PC-3 (cell line): Measurements from ENCODE around the gene USP33. TPM values are rescaled to one million over a fixed set of nuclear protein-coding genes. Genes with fewer than 3 reads are reported as not detected.
"Not testable (repeated sequence)": the region's sequence is repeated elsewhere in the genome, so short reads cannot be mapped to it uniquely, and the experiment has no call there.

ENCODE experiments used
- ATAC-seq: fragments of 200-7000 bp; cut with Tn5 transposase; 2 replicates; pipeline ENCODE4 v1.9.1; 2020; ENCODE audit warnings: mild to moderate bottlenecking, moderate library complexity
- BruUV-seq: library from RNA; stranded (reverse); fragments of 400-500 nt; replicated peaks from 2 replicates; lab custom pipeline; 2021; lab: Mats Ljungman, UMichigan
- CTCF ChIA-PET: fragments of 300-600 bp; sonication (Branson Sonifier 250); formaldehyde crosslinking; loops from one replicate; lab custom pipeline; 2022; ENCODE audit warnings: antibody characterized with exemption; lab: Charles Lee
- POLR2A ChIA-PET: fragments of 300-600 bp; sonication (Branson Sonifier 250); formaldehyde crosslinking; loops from one replicate; lab custom pipeline; 2022; ENCODE audit warnings: antibody characterized with exemption; ENCODE audit not compliant: unreplicated experiment; lab: Charles Lee
- DNase-seq: peaks from one replicate; pipeline ENCODE4 v3.0.0-alpha.2; 2015
- H2AFZ ChIP-seq: fragments of 300-600 bp; sonication (generic); 2 replicates; pipeline ENCODE4 v1.6.0; 2016; ENCODE audit warnings: antibody characterized with exemption, low read length
- H3F3A ChIP-seq: fragments of 300-600 bp; sonication (generic); one replicate; pipeline ENCODE4 v1.6.0; 2017; ENCODE audit warnings: antibody characterized with exemption, low read length, control low read depth, mild to moderate bottlenecking; ENCODE audit not compliant: unreplicated experiment
- H3K27ac ChIP-seq: fragments of 300-600 bp; sonication (generic); 2 replicates; pipeline ENCODE4 v1.5.1; 2016; ENCODE audit warnings: mild to moderate bottlenecking, low read length
- H3K27me3 ChIP-seq: fragments of 300-600 bp; sonication (generic); 2 replicates; pipeline ENCODE4 v1.6.1; 2016; ENCODE audit warnings: low read length, mixed read lengths
- H3K36me3 ChIP-seq: fragments of 300-600 bp; sonication (generic); 2 replicates; pipeline ENCODE4 v1.6.1; 2016; ENCODE audit warnings: low read depth, mixed run types, low read length, mixed read lengths
- H3K4me1 ChIP-seq: fragments of 300-600 bp; sonication (generic); 2 replicates; pipeline ENCODE4 v1.5.1; 2016; ENCODE audit warnings: low read length; ENCODE audit not compliant: insufficient read depth
- H3K4me2 ChIP-seq: fragments of 300-600 bp; sonication (generic); 2 replicates; pipeline ENCODE4 v1.6.0; 2016; ENCODE audit warnings: low read length
- H3K4me3 ChIP-seq: fragments of 300-600 bp; sonication (generic); 2 replicates; pipeline ENCODE4 v1.5.1; 2016; ENCODE audit warnings: mild to moderate bottlenecking, low read length, mixed read lengths
- H3K79me2 ChIP-seq: fragments of 300-600 bp; sonication (generic); 2 replicates; pipeline ENCODE4 v1.6.1; 2017; ENCODE audit warnings: low read length, mixed read lengths
- H3K9ac ChIP-seq: fragments of 300-600 bp; sonication (generic); 2 replicates; pipeline ENCODE4 v1.6.0; 2016; ENCODE audit warnings: mild to moderate bottlenecking, low read length
- H3K9me2 ChIP-seq: fragments of 300-600 bp; sonication (generic); replicated peaks from 2 replicates; pipeline ENCODE4 v1.6.1; 2016; ENCODE audit warnings: mixed run types, low read length, mixed read lengths
- H3K9me3 ChIP-seq: fragments of 300-600 bp; sonication (generic); 2 replicates; pipeline ENCODE4 v1.6.1; 2016; ENCODE audit warnings: low read length, mixed read lengths
- H4K20me1 ChIP-seq: fragments of 300-600 bp; sonication (generic); 2 replicates; pipeline ENCODE4 v1.6.1; 2016; ENCODE audit warnings: low read length, mixed read lengths
- EZH2 ChIP-seq: fragments of 300-600 bp; sonication (generic); IDR thresholded peaks from one replicate; pipeline ENCODE4 v1.6.1; 2017; ENCODE audit warnings: antibody characterized with exemption, mild to moderate bottlenecking, low read length; ENCODE audit not compliant: unreplicated experiment
- EZH2phosphoT487 ChIP-seq: fragments of 300-600 bp; sonication (generic); IDR thresholded peaks from 2 replicates; pipeline ENCODE4 v1.6.1; 2018; ENCODE audit warnings: mild to moderate bottlenecking, antibody characterized with exemption, low read length, borderline replicate concordance
- intact Hi-C: fragments of 100-400 bp; cut with micrococcal nuclease; formaldehyde crosslinking; loops from 2 replicates; pipeline ENCODE4 v1.9.0; 2023
- total RNA-seq: library from RNA; depleted of rRNA; stranded (reverse); fragments of >200 nt; gene quantifications from 2 replicates; pipeline ENCODE4 v1.2.3, GENCODE V29; 2014; rRNA removed
- TF ChIP-seq, protein P1 (sequence below): fragments of 300-600 bp; sonication (generic); conservative IDR thresholded peaks from 2 replicates; pipeline ENCODE4 v1.5.1; 2017; ENCODE audit warnings: antibody characterized with exemption, low read depth, mild to moderate bottlenecking, low read length

USP33 gene
- total RNA-seq, 1 experiment from 2014 or later, result 42.6 TPM

DNA sequence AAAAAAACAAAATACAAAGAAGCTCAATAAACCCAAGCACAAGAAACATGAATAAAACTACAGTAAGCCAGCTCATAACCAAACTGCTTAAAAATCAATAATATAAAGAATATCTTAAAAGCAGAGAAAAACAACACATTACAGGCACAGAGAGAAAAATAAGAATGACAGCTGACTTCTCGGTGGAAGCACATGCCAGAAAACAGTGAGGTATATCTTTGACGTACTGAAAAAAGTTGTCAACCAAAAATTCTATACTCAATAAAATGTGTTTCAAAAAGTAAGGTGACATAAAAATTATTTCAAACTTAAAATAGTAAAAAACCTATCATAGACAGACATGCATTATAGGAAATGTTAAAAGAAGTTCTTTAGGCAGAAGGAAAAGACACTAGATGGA lies 110.5 kb downstream of the USP33 start:
- H3K9me3 ChIP-seq, result no peaks in the 10 kb centered on the region
- TF ChIP-seq EZH2phosphoT487, result no peak
- TF ChIP-seq EZH2, result no peak
- TF ChIP-seq, protein P1, sequence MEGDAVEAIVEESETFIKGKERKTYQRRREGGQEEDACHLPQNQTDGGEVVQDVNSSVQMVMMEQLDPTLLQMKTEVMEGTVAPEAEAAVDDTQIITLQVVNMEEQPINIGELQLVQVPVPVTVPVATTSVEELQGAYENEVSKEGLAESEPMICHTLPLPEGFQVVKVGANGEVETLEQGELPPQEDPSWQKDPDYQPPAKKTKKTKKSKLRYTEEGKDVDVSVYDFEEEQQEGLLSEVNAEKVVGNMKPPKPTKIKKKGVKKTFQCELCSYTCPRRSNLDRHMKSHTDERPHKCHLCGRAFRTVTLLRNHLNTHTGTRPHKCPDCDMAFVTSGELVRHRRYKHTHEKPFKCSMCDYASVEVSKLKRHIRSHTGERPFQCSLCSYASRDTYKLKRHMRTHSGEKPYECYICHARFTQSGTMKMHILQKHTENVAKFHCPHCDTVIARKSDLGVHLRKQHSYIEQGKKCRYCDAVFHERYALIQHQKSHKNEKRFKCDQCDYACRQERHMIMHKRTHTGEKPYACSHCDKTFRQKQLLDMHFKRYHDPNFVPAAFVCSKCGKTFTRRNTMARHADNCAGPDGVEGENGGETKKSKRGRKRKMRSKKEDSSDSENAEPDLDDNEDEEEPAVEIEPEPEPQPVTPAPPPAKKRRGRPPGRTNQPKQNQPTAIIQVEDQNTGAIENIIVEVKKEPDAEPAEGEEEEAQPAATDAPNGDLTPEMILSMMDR, result no peak
- no peaks in the 10 kb centered on the region for H3K4me1 ChIP-seq
- ATAC-seq (no peak), DNase-seq (no peak)
- H3K4me2 ChIP-seq, result no peak overlapping the region
- ChIA-PET CTCF (no interaction called here), POLR2A (no interaction called here)
- no TSS peak for BruUV-seq
- H3K4me3 ChIP-seq, result no peak overlapping the region
- no peaks in the 10 kb centered on the region for H3K9me2 ChIP-seq
- peaks cover 17% of the 10 kb centered on the region for H3K36me3 ChIP-seq
- no peak overlapping the region for H3K9ac ChIP-seq
- no peak overlapping the region for H2AFZ ChIP-seq
- H3K79me2 ChIP-seq, result peaks cover 98% of the 10 kb centered on the region
- H3K27ac ChIP-seq, result no peak overlapping the region
- intact Hi-C loops, result no loop called here
- no peaks in the 10 kb centered on the region for H3F3A ChIP-seq
- no peaks in the 10 kb centered on the region for H3K27me3 ChIP-seq
- H4K20me1 ChIP-seq, result no peaks in the 10 kb centered on the region; the same call in 1 of the 2 replicates

DNA sequence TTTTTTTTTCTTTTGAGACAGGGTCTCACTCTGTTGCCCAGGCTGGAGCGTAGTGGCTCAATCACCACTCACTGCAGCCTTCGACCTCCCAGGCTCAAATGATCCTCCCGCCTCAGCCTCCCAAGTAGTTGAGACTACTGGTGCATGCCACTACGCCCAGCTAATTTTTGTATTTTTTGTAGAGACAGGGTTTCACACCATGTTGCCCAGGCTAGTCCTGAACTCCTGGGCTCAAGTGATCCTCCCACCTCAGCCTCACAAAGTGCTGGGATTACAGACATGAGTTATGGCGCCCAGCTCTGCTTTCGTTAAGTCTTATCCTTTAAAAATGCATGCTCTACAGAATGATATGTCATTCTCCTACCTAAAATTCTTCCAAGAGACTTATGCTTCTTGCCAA lies 113.4 kb downstream of the USP33 start:
- H3K9ac ChIP-seq, H3K9me3 ChIP-seq, H3K9me2 ChIP-seq, H3K27ac ChIP-seq, CTCF ChIA-PET, H3F3A ChIP-seq, BruUV-seq, ATAC-seq, intact Hi-C loops, H3K27me3 ChIP-seq, H3K4me1 ChIP-seq, H3K4me2 ChIP-seq, H4K20me1 ChIP-seq, H3K4me3 ChIP-seq, DNase-seq, H2AFZ ChIP-seq, POLR2A ChIA-PET: not testable (repeated sequence)
- Histone ChIP-seq H3K79me2 (peaks cover 92% of the 10 kb centered on the region), H3K36me3 (peaks cover 15% of the 10 kb centered on the region)

Other genes with a start within 250 kb of the USP33 start
- 58.1 and 77.8 TPM in 2 replicates for gene ZZZ3, start 77.2 kb downstream of the USP33 start, total RNA-seq
- gene MIGA1, start 19.8 kb upstream of the USP33 start, total RNA-seq, result 6.5 and 8.8 TPM in 2 replicates
- gene NEXN, start 128.8 kb upstream of the USP33 start, total RNA-seq, result 3.1 and 3.5 TPM in 2 replicates
- 81.5 and 93.4 TPM in 2 replicates for gene FUBP1, start 219.2 kb upstream of the USP33 start, total RNA-seq
- 4.5 and 10.5 TPM in 2 replicates for gene DNAJB4, start 245.1 kb upstream of the USP33 start, total RNA-seq